HUES48 (cell line): ENCODE data around the gene PRKN.
"Not testable (repeated sequence)": the region's sequence is repeated elsewhere in the genome, so short reads cannot be mapped to it uniquely, and the experiment has no call there.

Source experiments
- H3K27ac ChIP-seq: one replicate; pipeline ENCODE4 v1.7.0; 2013; ENCODE audit warnings: low read depth, low read length, inconsistent platforms
- H3K27me3 ChIP-seq: 2 replicates; pipeline ENCODE4 v1.6.1; 2013; ENCODE audit warnings: mild to moderate bottlenecking, low read length; ENCODE audit not compliant: control insufficient read depth, insufficient read depth
- H3K36me3 ChIP-seq: 2 replicates; pipeline ENCODE4 v1.6.1; 2013; ENCODE audit warnings: low read length; ENCODE audit not compliant: control insufficient read depth, insufficient read depth
- H3K4me1 ChIP-seq: 2 replicates; pipeline ENCODE4 v1.6.1; 2013; ENCODE audit warnings: mild to moderate bottlenecking, low read length; ENCODE audit not compliant: control insufficient read depth, insufficient read depth
- H3K4me3 ChIP-seq: 2 replicates; pipeline ENCODE4 v1.5.1; 2013; ENCODE audit warnings: mild to moderate bottlenecking, low read depth, low read length
- H3K9ac ChIP-seq: 2 replicates; pipeline ENCODE4 v1.6.1; 2013; ENCODE audit warnings: mild to moderate bottlenecking, low read depth, low read length, moderate library complexity
- H3K9me3 ChIP-seq: 2 replicates; pipeline ENCODE4 v1.6.1; 2013; ENCODE audit warnings: low read length; ENCODE audit not compliant: control insufficient read depth, insufficient read depth

PRKN gene

GRCh38 chr6:161347988-161348627 is 1379.5 kb downstream of the PRKN start:
- Histone ChIP-seq H3K4me1 (no peaks in the 10 kb centered on the region), H3K9me3 (no peaks in the 10 kb centered on the region), H3K27me3 (no peaks in the 10 kb centered on the region), H3K9ac (no peak overlapping the region), H3K4me3 (no peak overlapping the region), H3K36me3 (no peaks in the 10 kb centered on the region), H3K27ac (no peak overlapping the region)

- Histone ChIP-seq H3K36me3 (no peaks in the 10 kb centered on the region), H3K27ac (no peak overlapping the region), H3K9ac (no peak overlapping the region), H3K4me1 (no peaks in the 10 kb centered on the region), H3K9me3 (no peaks in the 10 kb centered on the region), H3K4me3 (no peak overlapping the region), H3K27me3 (no peaks in the 10 kb centered on the region)
These were observed 1380.4 kb downstream of the PRKN start for GRCh38 chr6:161347125-161347524.

DNA sequence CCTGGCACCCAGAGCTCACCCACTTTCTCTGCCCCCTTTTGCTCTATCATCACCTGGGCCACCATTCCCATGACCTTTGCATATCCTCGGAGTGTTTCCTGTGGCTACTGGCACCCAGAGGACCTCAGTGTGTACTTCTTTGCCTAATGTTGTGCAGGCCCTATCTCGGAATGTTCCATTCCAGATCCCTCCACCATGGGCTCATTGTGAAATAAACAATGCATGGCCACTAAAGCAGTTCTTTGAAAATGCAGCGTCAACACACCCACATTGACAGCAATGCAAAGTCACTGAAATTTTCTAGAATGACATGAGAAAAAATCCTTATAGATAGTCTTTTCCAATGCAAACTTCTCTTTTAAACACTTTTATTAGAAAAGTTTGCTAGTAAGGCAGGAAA is 1380.8 kb downstream of the PRKN start:
- Histone ChIP-seq H3K27ac (no peak overlapping the region), H3K4me3 (no peak overlapping the region), H3K36me3 (no peaks in the 10 kb centered on the region), H3K9me3 (no peaks in the 10 kb centered on the region), H3K4me1 (no peaks in the 10 kb centered on the region), H3K27me3 (no peaks in the 10 kb centered on the region), H3K9ac (no peak overlapping the region)

- no peaks in the 10 kb centered on the region for H3K27me3 ChIP-seq
- H3K4me3 ChIP-seq: no peak overlapping the region
- no peaks in the 10 kb centered on the region for H3K4me1 ChIP-seq
- no peak overlapping the region for H3K27ac ChIP-seq
- peaks cover 3% of the 10 kb centered on the region; the same call in 1 of the 2 replicates for H3K9me3 ChIP-seq
- no peaks in the 10 kb centered on the region for H3K36me3 ChIP-seq
- H3K9ac ChIP-seq: no peak overlapping the region
These were observed 1382.9 kb downstream of the PRKN start for GRCh38 chr6:161344626-161345025.

GRCh38 chr6:161342039-161342438 is 1385.5 kb downstream of the PRKN start:
- H3K9me3 ChIP-seq: peaks cover 3% of the 10 kb centered on the region; the same call in 1 of the 2 replicates
- no peaks in the 10 kb centered on the region for H3K27me3 ChIP-seq
- no peaks in the 10 kb centered on the region for H3K4me1 ChIP-seq
- H3K4me3 ChIP-seq: no peak overlapping the region
- H3K36me3 ChIP-seq: no peaks in the 10 kb centered on the region
- no peak overlapping the region for H3K27ac ChIP-seq
- no peak overlapping the region for H3K9ac ChIP-seq

DNA sequence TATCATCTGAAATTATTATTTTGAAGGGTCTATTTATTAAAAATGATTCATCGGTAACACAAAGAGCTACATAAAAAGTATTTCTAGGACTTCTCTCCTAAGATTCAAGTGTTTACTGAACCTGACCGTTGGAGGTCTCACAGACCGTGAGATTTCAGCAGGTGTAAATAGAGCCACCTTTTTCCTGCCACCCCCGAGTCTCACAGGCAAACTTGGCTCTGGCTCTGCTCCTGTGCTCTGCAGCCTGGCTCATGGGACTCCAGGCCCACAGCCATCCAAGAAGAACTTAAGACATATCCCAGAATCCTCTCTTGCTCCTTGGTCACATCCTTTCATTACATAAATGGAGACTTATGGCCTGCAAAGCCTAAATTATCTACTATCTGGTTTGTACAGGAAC is 1385.9 kb downstream of the PRKN start:
- no peak overlapping the region for H3K9ac ChIP-seq
- H3K4me1 ChIP-seq: no peaks in the 10 kb centered on the region
- no peaks in the 10 kb centered on the region for H3K36me3 ChIP-seq
- no peak overlapping the region for H3K4me3 ChIP-seq
- no peak overlapping the region for H3K27ac ChIP-seq
- H3K9me3 ChIP-seq: peaks cover 5% of the 10 kb centered on the region; the same call in 1 of the 2 replicates
- no peaks in the 10 kb centered on the region for H3K27me3 ChIP-seq

DNA sequence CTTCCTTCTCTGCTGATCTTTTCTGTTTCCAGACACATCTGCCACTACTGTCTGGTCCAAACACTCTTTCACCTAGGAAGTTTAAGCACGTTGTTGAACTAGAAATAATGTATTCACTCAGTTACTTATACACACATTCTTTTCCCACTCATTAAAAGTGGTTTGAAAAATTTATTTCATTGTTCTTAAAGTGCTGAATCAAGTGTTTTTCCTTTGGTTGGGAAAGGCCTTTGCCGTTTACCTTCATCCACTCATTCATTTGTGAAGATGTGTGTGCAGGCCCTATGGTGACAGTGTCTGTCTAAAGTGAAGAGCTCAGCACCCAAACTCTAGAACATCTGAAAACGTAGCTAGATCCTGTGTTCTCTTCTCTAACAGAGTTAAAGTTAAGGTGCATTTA is 1389.6 kb downstream of the PRKN start:
- Histone ChIP-seq H3K27ac (no peak overlapping the region), H3K4me1 (no peaks in the 10 kb centered on the region), H3K27me3 (no peaks in the 10 kb centered on the region), H3K9ac (no peak overlapping the region), H3K9me3 (peaks cover 14% of the 10 kb centered on the region), H3K36me3 (no peaks in the 10 kb centered on the region), H3K4me3 (no peak overlapping the region)

GRCh38 chr6:161336479-161336878 is 1391.1 kb downstream of the PRKN start:
- Histone ChIP-seq H3K4me3 (no peak overlapping the region), H3K36me3 (no peaks in the 10 kb centered on the region), H3K4me1 (no peaks in the 10 kb centered on the region)

DNA sequence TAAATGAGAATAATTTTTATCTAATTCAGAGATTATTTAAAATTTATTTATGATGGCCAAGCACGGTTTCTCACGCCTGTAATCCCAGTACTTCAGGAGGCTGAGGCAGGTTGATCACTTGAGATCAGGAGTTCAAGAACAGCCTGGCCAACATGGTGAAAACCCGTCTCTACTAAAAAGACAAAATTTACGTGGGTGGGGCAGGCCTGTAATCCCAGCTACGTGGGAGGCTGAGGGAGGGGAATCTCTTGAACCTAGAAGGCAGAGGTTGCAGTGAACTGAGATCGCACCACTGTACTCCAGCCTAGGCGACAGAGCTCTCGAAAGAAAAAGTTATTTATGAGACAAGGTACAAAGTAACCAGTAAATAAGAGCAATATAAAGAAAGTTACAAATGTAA is 1394.2 kb downstream of the PRKN start:
- no peak overlapping the region for H3K27ac ChIP-seq

More at GRCh38 chr6:161336479-161336878, 1391.1 kb downstream of the PRKN start:
- H3K9me3 ChIP-seq: peaks cover 14% of the 10 kb centered on the region
- H3K9ac ChIP-seq: no peak overlapping the region
- H3K27ac ChIP-seq: no peak overlapping the region
- H3K27me3 ChIP-seq: no peaks in the 10 kb centered on the region

GRCh38 chr6:161331402-161332081 is 1396.0 kb downstream of the PRKN start:
- not testable (repeated sequence) for H3K9ac ChIP-seq, H3K4me3 ChIP-seq, H3K27me3 ChIP-seq, H3K27ac ChIP-seq, H3K4me1 ChIP-seq, H3K36me3 ChIP-seq
- peaks cover 37% of the 10 kb centered on the region for H3K9me3 ChIP-seq

More for the DNA sequence above, 1394.2 kb downstream of the PRKN start:
- H3K27me3 ChIP-seq: no peaks in the 10 kb centered on the region
- peaks cover 26% of the 10 kb centered on the region for H3K9me3 ChIP-seq
- H3K9ac ChIP-seq: no peak overlapping the region
- no peak overlapping the region for H3K4me3 ChIP-seq
- H3K36me3 ChIP-seq: no peaks in the 10 kb centered on the region
- H3K4me1 ChIP-seq: 0 out of 2 replicates have a peak, but pooled peaks cover 2% of the 10 kb centered on the region

- no peak overlapping the region for H3K4me3 ChIP-seq
- no peaks in the 10 kb centered on the region for H3K27me3 ChIP-seq
- peaks cover 47% of the 10 kb centered on the region for H3K9me3 ChIP-seq
- 0 out of 2 replicates have a peak, but pooled peaks cover 2% of the 10 kb centered on the region for H3K4me1 ChIP-seq
- H3K9ac ChIP-seq: no peak overlapping the region
- H3K27ac ChIP-seq: no peak overlapping the region
- no peaks in the 10 kb centered on the region for H3K36me3 ChIP-seq
These were observed 1400.1 kb downstream of the PRKN start for GRCh38 chr6:161327360-161327953.
